NT2/D1 (cell line): ENCODE results near the gene INTS6L.

Source experiments
- DNase-seq: peaks from one replicate; pipeline ENCODE4 v3.0.0-alpha.2; 2011; ENCODE audit warnings: low read depth, low spot score
- H3K27me3 ChIP-seq: 2 replicates; pipeline ENCODE4 v1.6.0; 2011; ENCODE audit warnings: mild to moderate bottlenecking; ENCODE audit not compliant: insufficient read length, insufficient read depth
- H3K36me3 ChIP-seq: 2 replicates; pipeline ENCODE4 v1.6.1; 2011; ENCODE audit warnings: mild to moderate bottlenecking, low read length, mixed read lengths; ENCODE audit not compliant: insufficient read depth, insufficient read length
- H3K4me1 ChIP-seq: 2 replicates; pipeline ENCODE4 v1.5.1; 2011; ENCODE audit not compliant: insufficient read depth, insufficient read length
- H3K4me3 ChIP-seq: 2 replicates; pipeline ENCODE4 v1.5.1; 2011; ENCODE audit warnings: low read depth; ENCODE audit not compliant: insufficient read length
- H3K9ac ChIP-seq: 2 replicates; pipeline ENCODE4 v1.6.0; 2011; ENCODE audit warnings: low read depth; ENCODE audit not compliant: insufficient read length
- H3K9me3 ChIP-seq: 2 replicates; pipeline ENCODE4 v1.5.1; 2011; ENCODE audit warnings: mild to moderate bottlenecking, low read length; ENCODE audit not compliant: insufficient read depth
- SUZ12 ChIP-seq: IDR thresholded peaks from 2 replicates; pipeline ENCODE4 v1.6.1; 2011; ENCODE audit not compliant: insufficient read length, insufficient read depth; ENCODE audit errors: extremely low read depth
- YY1 ChIP-seq: IDR thresholded peaks from 2 replicates; pipeline ENCODE4 v1.6.1; 2011; ENCODE audit not compliant: insufficient read length, insufficient read depth
- ZNF274 ChIP-seq: IDR thresholded peaks from 2 replicates; pipeline ENCODE4 v1.6.1; 2011; ENCODE audit warnings: mild to moderate bottlenecking, low read depth, low read length

Gene INTS6L

GRCh38 chrX:135490979-135491514 lies 29.4 kb upstream of the INTS6L start:
- H3K4me3 ChIP-seq: no peak overlapping the region
- H3K36me3 ChIP-seq: no peaks in the 10 kb centered on the region
- no peaks in the 10 kb centered on the region for H3K27me3 ChIP-seq
- TF ChIP-seq YY1: no peak
- TF ChIP-seq ZNF274: no peak
- TF ChIP-seq SUZ12: no peak
- DNase-seq: no peak
- H3K9ac ChIP-seq: no peak overlapping the region
- no peaks in the 10 kb centered on the region for H3K9me3 ChIP-seq
- no peaks in the 10 kb centered on the region for H3K4me1 ChIP-seq

DNA sequence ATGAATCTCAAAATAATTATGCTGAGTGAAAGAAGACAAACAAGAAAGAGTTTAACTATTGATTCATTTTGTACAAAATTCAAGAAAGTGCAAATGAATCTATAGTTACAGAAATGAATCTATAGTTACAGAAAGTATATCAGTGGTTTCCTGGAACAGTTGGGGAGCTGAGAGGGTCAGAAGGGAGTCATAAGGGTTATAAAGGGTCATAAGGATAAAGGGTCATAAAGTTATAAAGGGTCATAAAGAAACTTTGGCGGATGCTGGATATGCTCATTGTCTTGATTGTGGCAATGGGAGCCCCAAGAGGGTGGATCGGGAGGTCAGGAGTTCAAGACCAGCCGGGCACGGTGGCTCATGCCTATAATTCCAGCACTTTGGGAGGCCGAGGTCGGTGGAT lies 26.0 kb upstream of the INTS6L start:
- no peak overlapping the region for H3K9ac ChIP-seq
- no peaks in the 10 kb centered on the region for H3K36me3 ChIP-seq
- no peaks in the 10 kb centered on the region for H3K27me3 ChIP-seq
- no peaks in the 10 kb centered on the region for H3K9me3 ChIP-seq
- no peaks in the 10 kb centered on the region for H3K4me1 ChIP-seq
- no peak for DNase-seq
- H3K4me3 ChIP-seq: no peak overlapping the region
- TF ChIP-seq SUZ12: no peak

DNA sequence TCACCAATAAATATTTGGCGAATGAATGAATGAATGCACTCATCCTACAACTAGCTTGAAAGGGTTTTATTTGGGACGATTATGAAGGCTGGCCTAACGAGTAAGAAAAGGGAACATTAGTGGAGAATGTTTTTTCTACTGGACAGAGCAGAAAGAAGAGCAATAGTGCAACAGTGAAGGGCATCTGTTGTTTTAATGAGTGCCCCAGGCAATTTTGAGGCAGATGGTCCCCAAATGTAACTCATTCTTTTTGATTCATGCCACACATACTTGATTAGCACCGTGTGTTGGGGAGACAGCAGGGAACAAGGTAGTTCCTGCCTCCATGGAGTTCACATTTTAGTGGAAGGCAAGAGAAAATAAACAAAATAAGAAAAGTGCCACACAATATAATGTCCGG lies 22.7 kb upstream of the INTS6L start:
- no peaks in the 10 kb centered on the region for H3K4me1 ChIP-seq
- no peaks in the 10 kb centered on the region for H3K9me3 ChIP-seq
- no peak overlapping the region for H3K4me3 ChIP-seq
- TF ChIP-seq YY1 (no peak), SUZ12 (no peak), ZNF274 (no peak)
- H3K9ac ChIP-seq: no peak overlapping the region
- no peaks in the 10 kb centered on the region for H3K27me3 ChIP-seq
- DNase-seq: no peak
- H3K36me3 ChIP-seq: no peaks in the 10 kb centered on the region

GRCh38 chrX:135498236-135498635 lies 22.2 kb upstream of the INTS6L start:
- no peak for DNase-seq
- TF ChIP-seq ZNF274: no peak
- TF ChIP-seq SUZ12: no peak
- TF ChIP-seq YY1: no peak
- no peak overlapping the region for H3K4me3 ChIP-seq
- H3K36me3 ChIP-seq: no peaks in the 10 kb centered on the region
- H3K4me1 ChIP-seq: no peaks in the 10 kb centered on the region
- no peaks in the 10 kb centered on the region for H3K27me3 ChIP-seq
- H3K9ac ChIP-seq: no peak overlapping the region
- no peaks in the 10 kb centered on the region for H3K9me3 ChIP-seq

- Histone ChIP-seq H3K4me1 (no peaks in the 10 kb centered on the region), H3K27me3 (no peaks in the 10 kb centered on the region), H3K36me3 (no peaks in the 10 kb centered on the region), H3K9ac (no peak overlapping the region), H3K9me3 (no peaks in the 10 kb centered on the region), H3K4me3 (no peak overlapping the region)
- no peak for TF ChIP-seq SUZ12
- TF ChIP-seq ZNF274: no peak
- no peak for TF ChIP-seq YY1
- DNase-seq: no peak
These were observed 15.1 kb upstream of the INTS6L start for GRCh38 chrX:135505351-135505750.

GRCh38 chrX:135509885-135510284 lies 10.6 kb upstream of the INTS6L start:
- no peak for DNase-seq
- TF ChIP-seq YY1: no peak
- no peak for TF ChIP-seq ZNF274
- TF ChIP-seq SUZ12: no peak
- Histone ChIP-seq H3K4me1 (no peaks in the 10 kb centered on the region), H3K27me3 (no peaks in the 10 kb centered on the region), H3K36me3 (no peaks in the 10 kb centered on the region), H3K9me3 (no peaks in the 10 kb centered on the region), H3K9ac (no peak overlapping the region), H3K4me3 (no peak overlapping the region)

GRCh38 chrX:135512508-135513129 lies 7.8 kb upstream of the INTS6L start:
- H3K36me3 ChIP-seq: no peaks in the 10 kb centered on the region
- no peak for DNase-seq
- H3K27me3 ChIP-seq: no peaks in the 10 kb centered on the region
- no peaks in the 10 kb centered on the region for H3K9me3 ChIP-seq
- H3K4me3 ChIP-seq: no peak overlapping the region
- no peak for TF ChIP-seq SUZ12
- TF ChIP-seq ZNF274: no peak
- TF ChIP-seq YY1: no peak
- no peaks in the 10 kb centered on the region for H3K4me1 ChIP-seq
- H3K9ac ChIP-seq: no peak overlapping the region

DNA sequence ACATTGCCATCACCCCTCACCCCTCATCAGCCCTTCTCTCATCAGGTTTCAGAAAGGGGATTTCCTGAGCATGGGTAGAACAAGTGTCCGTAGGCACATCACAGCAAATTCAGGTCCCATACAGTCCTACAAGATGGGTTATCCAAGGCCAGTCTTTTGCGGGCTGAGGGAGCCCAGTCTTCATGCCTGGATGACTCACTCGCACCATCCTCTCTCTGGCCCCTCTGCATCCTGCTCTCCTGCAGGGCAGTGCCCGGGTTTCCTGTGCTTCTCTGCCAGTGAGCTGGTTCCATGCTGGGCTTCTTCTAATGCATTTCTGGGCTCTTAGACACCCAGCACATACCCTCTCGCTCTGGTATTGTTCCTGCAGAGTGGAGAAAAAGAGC lies 7.3 kb upstream of the INTS6L start:
- no peak for DNase-seq
- Histone ChIP-seq H3K4me1 (no peaks in the 10 kb centered on the region), H3K9me3 (no peaks in the 10 kb centered on the region), H3K4me3 (no peak overlapping the region), H3K27me3 (no peaks in the 10 kb centered on the region), H3K9ac (no peak overlapping the region), H3K36me3 (no peaks in the 10 kb centered on the region)
- no peak for TF ChIP-seq SUZ12
- TF ChIP-seq YY1: no peak
- no peak for TF ChIP-seq ZNF274
